K562 (cell line): ENCODE measurements around the gene LRRC15. TPM values are rescaled to one million over a fixed set of nuclear protein-coding genes. Genes with fewer than 3 reads are reported as not detected.
A peak's percentile ranks its signal among the peaks of the same experiment; 100 is the strongest.

Source experiments
- ELF4 ChIP-seq: fragments of 450-650 bp; formaldehyde crosslinking; IDR thresholded peaks from 2 replicates; pipeline ENCODE4 v1.4.0; 2022; ENCODE audit warnings: missing genetic modification characterization
- HDAC8 ChIP-seq: fragments of 450-650 bp; IDR thresholded peaks from 2 replicates; pipeline ENCODE4 v1.6.1; 2016; ENCODE audit warnings: mild to moderate bottlenecking, missing genetic modification characterization, moderate library complexity, missing compliant biosample characterization
- HMGN3 ChIP-seq: IDR thresholded peaks from 2 replicates; pipeline ENCODE4 v1.6.1; 2011; ENCODE audit warnings: borderline replicate concordance, low read depth, mild to moderate bottlenecking, mixed read lengths, low read length; ENCODE audit not compliant: insufficient read length; ENCODE audit errors: extremely low read depth
- KHSRP ChIP-seq: fragments of 450-650 bp; IDR thresholded peaks from 2 replicates; pipeline ENCODE4 v1.6.1; 2017
- NRF1 ChIP-seq, 2 experiments: fragments of 450-650 bp; IDR thresholded peaks in 1 of 2; conservative IDR thresholded peaks in 1 of 2; 2 replicates each; pipeline ENCODE4 v1.6.1; 2014; ENCODE audit warnings: mild to moderate bottlenecking in 2 of 2
- PML ChIP-seq: IDR thresholded peaks from 2 replicates; pipeline ENCODE4 v1.6.1; 2012; ENCODE audit warnings: low read length, inconsistent platforms
- SAP30 ChIP-seq: fragments of 200-600 bp; sonication (generic); IDR thresholded peaks from 2 replicates; pipeline ENCODE4 v1.6.1; 2012; ENCODE audit warnings: borderline replicate concordance, low read depth, mild to moderate bottlenecking, moderate library complexity, low read length, control low read depth, inconsistent platforms; ENCODE audit not compliant: insufficient read depth, poor library complexity, severe bottlenecking
- SIN3B ChIP-seq: fragments of 450-650 bp; IDR thresholded peaks from 2 replicates; pipeline ENCODE4 v1.6.1; 2017; ENCODE audit warnings: low read depth, mild to moderate bottlenecking, moderate library complexity
- SRSF3 ChIP-seq: fragments of 200-400 bp; formaldehyde crosslinking; IDR thresholded peaks from 2 replicates; pipeline ENCODE4 v1.6.1; 2016; ENCODE audit warnings: mild to moderate bottlenecking, low read length, moderate library complexity; ENCODE audit not compliant: insufficient read depth
- ZBTB17 ChIP-seq: fragments of 450-650 bp; formaldehyde crosslinking; IDR thresholded peaks from 2 replicates; pipeline ENCODE4 v1.4.0; 2020; ENCODE audit warnings: mild to moderate bottlenecking
- ZEB2 ChIP-seq: fragments of 450-650 bp; IDR thresholded peaks from 2 replicates; pipeline ENCODE4 v1.6.1; 2016
- ZNF347 ChIP-seq: fragments of 450-650 bp; formaldehyde crosslinking; IDR thresholded peaks from 2 replicates; pipeline ENCODE4 v1.4.0; 2020; ENCODE audit warnings: low read depth, mild to moderate bottlenecking, moderate library complexity
- ZNF408 ChIP-seq: fragments of 250-450 bp; sonication (Bioruptor Pico); IDR thresholded peaks from 2 replicates; pipeline ENCODE4 v1.4.0; 2020; ENCODE audit warnings: low read depth, mild to moderate bottlenecking, moderate library complexity
- ZNF551 ChIP-seq: fragments of 250-450 bp; sonication (Bioruptor Pico); IDR thresholded peaks from 2 replicates; pipeline ENCODE4 v1.5.0; 2021; ENCODE audit warnings: mild to moderate bottlenecking, moderate library complexity
- ZNF561 ChIP-seq: fragments of 450-650 bp; formaldehyde crosslinking; conservative IDR thresholded peaks from 2 replicates; pipeline ENCODE4 v1.4.0; 2020; ENCODE audit warnings: mild to moderate bottlenecking, moderate library complexity
- polyA plus RNA-seq, 8 experiments: library from polyadenylated mRNA; depleted of rRNA in 4 of 8; stranded (reverse) in 5 of 8; unstranded in 3 of 8; fragments of >200 nt; fragmentation: Nextera tagmentation in 2 of 8; fragmentation: Illumina TruSeq in 1 of 8; extraction: Ambion mirVana in 2 of 8; extraction: Trizol in 1 of 8; gene quantifications; 2 replicates each; pipeline versions ENCODE4 v1.2.1 to v1.2.3, GENCODE V29; 2011 to 2014; ENCODE audit warnings: inconsistent platforms in 1 of 8, missing spikeins in 1 of 8
- total RNA-seq, 7 experiments: library from RNA; depleted of rRNA in 6 of 7; stranded (reverse); fragments of >200 nt in 6 of 7; fragmentation: Illumina TruSeq in 2 of 7; extraction: Trizol in 2 of 7; gene quantifications; 2 replicates each; pipeline versions ENCODE4 v1.2.1 to v1.2.3, GENCODE V29; 2011 to 2021; ENCODE audit warnings: low replicate concordance in 1 of 7
- TF ChIP-seq, protein P1 (sequence below), 2 experiments: fragments of 200-800 bp in 1 of 2; sonication (Bioruptor generic) in 1 of 2; sonication (generic) in 1 of 2; formaldehyde crosslinking in 1 of 2; IDR thresholded peaks in 1 of 2; conservative IDR thresholded peaks in 1 of 2; 2 replicates each; pipeline versions ENCODE4 v1.5.0 to v1.6.1; 2016 to 2020; ENCODE audit warnings: missing compliant biosample characterization in 1 of 2, missing genetic modification characterization in 1 of 2, missing genetic modification reagents in 1 of 2
- TF ChIP-seq, protein P2 (sequence below): fragments of 250-450 bp; sonication (Bioruptor Pico); IDR thresholded peaks from 2 replicates; pipeline ENCODE4 v1.8.0; 2022; ENCODE audit warnings: inconsistent platforms, mild to moderate bottlenecking, moderate library complexity, borderline replicate concordance
- TF ChIP-seq, protein P3 (sequence below): sonication (generic); formaldehyde crosslinking; IDR thresholded peaks from 2 replicates; pipeline ENCODE4 v1.8.1; 2022; ENCODE audit warnings: missing genetic modification reagents
- TF ChIP-seq, protein P4 (sequence below): fragments of 250-450 bp; sonication (Bioruptor Pico); IDR thresholded peaks from 2 replicates; pipeline ENCODE4 v1.8.0; 2021; ENCODE audit warnings: moderate library complexity, mild to moderate bottlenecking, inconsistent platforms
- TF ChIP-seq, protein P5 (sequence below): fragments of 150-350 bp; IDR thresholded peaks from 2 replicates; pipeline ENCODE4 v1.6.1; 2014; ENCODE audit warnings: low read depth, mild to moderate bottlenecking, low read length, borderline replicate concordance

LRRC15 gene
- total and polyA plus RNA-seq, 9 of the 15 experiments (the other 6 are each of a cell fraction or from before 2014, with no cell fraction given) = not detected

DNA sequence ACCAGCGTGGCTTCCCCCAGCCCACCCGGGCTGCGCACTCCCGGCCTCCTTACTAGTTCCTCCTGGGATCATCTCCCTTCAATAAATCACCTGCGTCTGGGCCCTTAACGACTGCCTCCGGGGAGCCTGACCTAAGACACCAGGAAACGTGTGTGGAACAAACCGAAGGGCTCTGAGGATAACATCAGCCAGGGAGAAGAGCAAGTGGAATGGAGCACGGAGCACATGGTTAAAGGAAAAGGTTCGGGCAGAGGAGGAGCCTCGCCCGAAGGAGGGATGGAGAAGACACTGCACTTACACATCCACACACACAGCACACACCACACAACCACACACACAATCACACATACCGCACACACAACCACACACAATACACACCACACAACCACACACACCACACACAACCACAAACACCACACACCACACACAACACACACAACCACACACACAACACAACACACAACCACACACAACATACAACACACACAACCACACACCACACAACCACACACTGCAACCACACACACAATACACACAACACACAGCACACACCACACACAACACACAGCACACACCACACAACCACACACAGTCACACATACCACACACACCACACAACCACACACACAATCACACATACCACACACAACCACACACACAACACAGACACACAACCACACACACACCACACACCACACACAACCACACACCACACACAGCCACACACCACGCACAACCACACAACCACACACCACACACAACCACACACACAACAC, 43.2 kb downstream of the LRRC15 start (continued):
- TF ChIP-seq, protein P1, sequence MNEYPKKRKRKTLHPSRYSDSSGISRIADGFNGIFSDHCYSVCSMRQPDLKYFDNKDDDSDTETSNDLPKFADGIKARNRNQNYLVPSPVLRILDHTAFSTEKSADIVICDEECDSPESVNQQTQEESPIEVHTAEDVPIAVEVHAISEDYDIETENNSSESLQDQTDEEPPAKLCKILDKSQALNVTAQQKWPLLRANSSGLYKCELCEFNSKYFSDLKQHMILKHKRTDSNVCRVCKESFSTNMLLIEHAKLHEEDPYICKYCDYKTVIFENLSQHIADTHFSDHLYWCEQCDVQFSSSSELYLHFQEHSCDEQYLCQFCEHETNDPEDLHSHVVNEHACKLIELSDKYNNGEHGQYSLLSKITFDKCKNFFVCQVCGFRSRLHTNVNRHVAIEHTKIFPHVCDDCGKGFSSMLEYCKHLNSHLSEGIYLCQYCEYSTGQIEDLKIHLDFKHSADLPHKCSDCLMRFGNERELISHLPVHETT (CRISPR knock-in tag; conservative IDR thresholded peaks at IDR 0.05 in 1 of 2, IDR thresholded peaks at IDR 0.05 in 1 of 2) = no peak
- TF ChIP-seq, protein P2, sequence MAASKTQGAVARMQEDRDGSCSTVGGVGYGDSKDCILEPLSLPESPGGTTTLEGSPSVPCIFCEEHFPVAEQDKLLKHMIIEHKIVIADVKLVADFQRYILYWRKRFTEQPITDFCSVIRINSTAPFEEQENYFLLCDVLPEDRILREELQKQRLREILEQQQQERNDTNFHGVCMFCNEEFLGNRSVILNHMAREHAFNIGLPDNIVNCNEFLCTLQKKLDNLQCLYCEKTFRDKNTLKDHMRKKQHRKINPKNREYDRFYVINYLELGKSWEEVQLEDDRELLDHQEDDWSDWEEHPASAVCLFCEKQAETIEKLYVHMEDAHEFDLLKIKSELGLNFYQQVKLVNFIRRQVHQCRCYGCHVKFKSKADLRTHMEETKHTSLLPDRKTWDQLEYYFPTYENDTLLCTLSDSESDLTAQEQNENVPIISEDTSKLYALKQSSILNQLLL (CRISPR knock-in tag) = no peak
- no peak for TF ChIP-seq PML
- TF ChIP-seq ELF4 (CRISPR knock-in tag) = peak; percentile 65
- no peak for TF ChIP-seq SIN3B
- TF ChIP-seq SAP30 = no peak
- no peak for TF ChIP-seq NRF1 (conservative IDR thresholded peaks at IDR 0.05 in 1 of 2, IDR thresholded peaks at IDR 0.05 in 1 of 2)
- no peak for TF ChIP-seq SRSF3
- no peak for TF ChIP-seq KHSRP
- no peak for TF ChIP-seq ZNF561 (CRISPR knock-in tag)
- TF ChIP-seq ZEB2 = 0 out of 2 replicates have a peak, but pooled peaks have one; percentile 41
- no peak for TF ChIP-seq HMGN3
- TF ChIP-seq, protein P3, sequence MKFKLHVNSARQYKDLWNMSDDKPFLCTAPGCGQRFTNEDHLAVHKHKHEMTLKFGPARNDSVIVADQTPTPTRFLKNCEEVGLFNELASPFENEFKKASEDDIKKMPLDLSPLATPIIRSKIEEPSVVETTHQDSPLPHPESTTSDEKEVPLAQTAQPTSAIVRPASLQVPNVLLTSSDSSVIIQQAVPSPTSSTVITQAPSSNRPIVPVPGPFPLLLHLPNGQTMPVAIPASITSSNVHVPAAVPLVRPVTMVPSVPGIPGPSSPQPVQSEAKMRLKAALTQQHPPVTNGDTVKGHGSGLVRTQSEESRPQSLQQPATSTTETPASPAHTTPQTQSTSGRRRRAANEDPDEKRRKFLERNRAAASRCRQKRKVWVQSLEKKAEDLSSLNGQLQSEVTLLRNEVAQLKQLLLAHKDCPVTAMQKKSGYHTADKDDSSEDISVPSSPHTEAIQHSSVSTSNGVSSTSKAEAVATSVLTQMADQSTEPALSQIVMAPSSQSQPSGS (CRISPR knock-in tag) = no peak
- TF ChIP-seq ZNF408 (CRISPR knock-in tag) = no peak
- no peak for TF ChIP-seq ZNF347 (CRISPR knock-in tag)
- no peak for TF ChIP-seq ZBTB17 (CRISPR knock-in tag)
- TF ChIP-seq HDAC8 (tag) = no peak
- TF ChIP-seq ZNF551 = no peak
- TF ChIP-seq, protein P4, sequence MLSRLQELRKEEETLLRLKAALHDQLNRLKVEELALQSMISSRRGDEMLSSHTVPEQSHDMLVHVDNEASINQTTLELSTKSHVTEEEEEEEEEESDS (CRISPR knock-in tag) = no peak
- TF ChIP-seq, protein P5, sequence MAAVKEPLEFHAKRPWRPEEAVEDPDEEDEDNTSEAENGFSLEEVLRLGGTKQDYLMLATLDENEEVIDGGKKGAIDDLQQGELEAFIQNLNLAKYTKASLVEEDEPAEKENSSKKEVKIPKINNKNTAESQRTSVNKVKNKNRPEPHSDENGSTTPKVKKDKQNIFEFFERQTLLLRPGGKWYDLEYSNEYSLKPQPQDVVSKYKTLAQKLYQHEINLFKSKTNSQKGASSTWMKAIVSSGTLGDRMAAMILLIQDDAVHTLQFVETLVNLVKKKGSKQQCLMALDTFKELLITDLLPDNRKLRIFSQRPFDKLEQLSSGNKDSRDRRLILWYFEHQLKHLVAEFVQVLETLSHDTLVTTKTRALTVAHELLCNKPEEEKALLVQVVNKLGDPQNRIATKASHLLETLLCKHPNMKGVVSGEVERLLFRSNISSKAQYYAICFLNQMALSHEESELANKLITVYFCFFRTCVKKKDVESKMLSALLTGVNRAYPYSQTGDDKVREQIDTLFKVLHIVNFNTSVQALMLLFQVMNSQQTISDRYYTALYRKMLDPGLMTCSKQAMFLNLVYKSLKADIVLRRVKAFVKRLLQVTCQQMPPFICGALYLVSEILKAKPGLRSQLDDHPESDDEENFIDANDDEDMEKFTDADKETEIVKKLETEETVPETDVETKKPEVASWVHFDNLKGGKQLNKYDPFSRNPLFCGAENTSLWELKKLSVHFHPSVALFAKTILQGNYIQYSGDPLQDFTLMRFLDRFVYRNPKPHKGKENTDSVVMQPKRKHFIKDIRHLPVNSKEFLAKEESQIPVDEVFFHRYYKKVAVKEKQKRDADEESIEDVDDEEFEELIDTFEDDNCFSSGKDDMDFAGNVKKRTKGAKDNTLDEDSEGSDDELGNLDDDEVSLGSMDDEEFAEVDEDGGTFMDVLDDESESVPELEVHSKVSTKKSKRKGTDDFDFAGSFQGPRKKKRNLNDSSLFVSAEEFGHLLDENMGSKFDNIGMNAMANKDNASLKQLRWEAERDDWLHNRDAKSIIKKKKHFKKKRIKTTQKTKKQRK = no peak
